ENCODE data around the gene ZNF726. TPM values are rescaled to one million over a fixed set of nuclear protein-coding genes. Genes with fewer than 3 reads are reported as not detected.

The ZNF726 gene
- total and polyA plus RNA-seq, 2 experiments from 2014 or later = 1.1 to 4.8 TPM

GRCh38 chr19:23908165-23908564 lies 6.5 kb upstream of the ZNF726 start:
- Histone ChIP-seq H3K4me1 (ENCODE audit: insufficient read depth) (no peaks in the 10 kb centered on the region), H3K36me3 (ENCODE audit: low read depth) (no peaks in the 10 kb centered on the region), H3K79me2 (ENCODE audit: insufficient read depth) (no peaks in the 10 kb centered on the region), H3K4me3 (no peak overlapping the region), H3F3A (ENCODE audit: insufficient read depth) (no peaks in the 10 kb centered on the region), H2AFZ (no peak overlapping the region), H3K4me2 (ENCODE audit: unreplicated experiment) (no peak overlapping the region), H3K9me2 (ENCODE audit: insufficient read depth) (no peaks in the 10 kb centered on the region), H3K27ac (no peak overlapping the region), H4K20me1 (ENCODE audit: insufficient read depth) (no peaks in the 10 kb centered on the region), H3K9me3 (ENCODE audit: low read depth) (no peaks in the 10 kb centered on the region), H3K9ac (no peak overlapping the region), H3K27me3 (replicated peaks; ENCODE audit: insufficient read depth) (no peaks in the 10 kb centered on the region)
- DNase-seq = no peak
- in situ Hi-C loops (cut with MboI) = no loop called here
- TF ChIP-seq EZH2 (IDR thresholded peaks at IDR 0.05; ENCODE audit: insufficient read depth, poor library complexity, severe bottlenecking) (no peak), EZH2phosphoT487 (IDR thresholded peaks at IDR 0.05; ENCODE audit: insufficient read depth, low read depth) (no peak)

DNA sequence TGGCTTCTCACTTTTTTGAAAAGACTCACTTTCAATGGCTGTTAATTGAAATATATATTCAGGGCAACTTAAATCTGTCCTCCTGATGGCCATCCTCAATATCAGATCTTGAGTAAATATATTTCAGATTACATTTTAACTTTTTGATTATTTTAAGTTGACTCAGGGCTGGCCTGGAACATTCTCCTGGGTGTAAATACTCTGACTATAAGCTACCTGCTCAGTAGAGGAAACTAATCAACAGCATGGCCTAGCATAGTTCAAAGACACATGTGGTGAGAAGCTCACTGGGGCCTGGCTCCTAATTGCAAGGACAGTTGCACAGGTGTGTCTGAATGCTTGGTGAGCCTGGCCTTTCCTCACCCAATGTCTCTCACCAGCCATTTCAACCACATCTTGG lies 5.5 kb upstream of the ZNF726 start:
- Histone ChIP-seq H3K4me3 (no peak overlapping the region), H3K27me3 (replicated peaks; ENCODE audit: insufficient read depth) (no peaks in the 10 kb centered on the region)
- in situ Hi-C loops (cut with MboI) = no loop called here

DNA sequence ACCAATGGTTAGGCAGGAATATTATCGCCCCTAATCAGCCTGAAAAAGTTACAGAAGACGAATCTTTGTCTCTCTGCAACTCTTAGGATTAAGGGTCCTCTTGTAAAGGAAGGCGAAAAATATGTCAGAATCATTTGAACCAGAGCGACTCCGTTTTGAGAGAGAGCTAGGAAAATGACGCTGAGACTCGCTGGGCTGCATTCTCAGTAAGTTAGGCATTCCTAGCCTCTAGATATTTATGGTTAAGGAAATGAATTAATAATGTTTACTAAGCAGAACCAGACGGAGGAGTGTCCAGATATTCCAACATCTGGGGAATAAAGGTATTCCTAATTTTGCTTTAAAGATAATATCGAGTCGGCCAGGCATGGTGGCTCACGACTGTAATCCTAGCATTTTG lies 755 bp upstream of the ZNF726 start:
- in situ Hi-C loops (cut with MboI) = no loop called here
- Histone ChIP-seq H3K9me3 (ENCODE audit: low read depth) (no peaks in the 10 kb centered on the region), H3K79me2 (ENCODE audit: insufficient read depth) (peaks cover 26% of the 10 kb centered on the region), H3K4me2 (ENCODE audit: unreplicated experiment) (peak overlapping the region; percentile 87), H3K4me1 (ENCODE audit: insufficient read depth) (no peaks in the 10 kb centered on the region), H3K27me3 (replicated peaks; ENCODE audit: insufficient read depth) (no peaks in the 10 kb centered on the region), H3K9me2 (ENCODE audit: insufficient read depth) (no peaks in the 10 kb centered on the region), H3K27ac (no peak overlapping the region), H4K20me1 (ENCODE audit: insufficient read depth) (no peaks in the 10 kb centered on the region), H3K4me3 (peak overlapping the region; percentile 93), H2AFZ (peak overlapping the region; percentile 99), H3F3A (ENCODE audit: insufficient read depth) (no peaks in the 10 kb centered on the region), H3K36me3 (ENCODE audit: low read depth) (no peaks in the 10 kb centered on the region), H3K9ac (peak overlapping the region; percentile 90)
- peak; percentile 23 for DNase-seq
- WGBS, 2 experiments (ENCODE audit: low coverage in 1 of 2, low lambda C conversion rate in 2 of 2, missing lambda C conversion rate in 2 of 2) = 22 to 24% methylated on average over 11 of the region's 11 CpGs
- TF ChIP-seq EZH2 (IDR thresholded peaks at IDR 0.05; ENCODE audit: insufficient read depth, poor library complexity, severe bottlenecking) = no peak
- no peak for TF ChIP-seq EZH2phosphoT487 (IDR thresholded peaks at IDR 0.05; ENCODE audit: insufficient read depth, low read depth)

More for the DNA sequence above, 5.5 kb upstream of the ZNF726 start:
- Histone ChIP-seq H3K79me2 (ENCODE audit: insufficient read depth) (no peaks in the 10 kb centered on the region), H3K4me1 (ENCODE audit: insufficient read depth) (no peaks in the 10 kb centered on the region), H2AFZ (no peak overlapping the region), H3K9me3 (ENCODE audit: low read depth) (no peaks in the 10 kb centered on the region), H3K9ac (no peak overlapping the region), H3K4me2 (ENCODE audit: unreplicated experiment) (no peak overlapping the region), H4K20me1 (ENCODE audit: insufficient read depth) (no peaks in the 10 kb centered on the region), H3K9me2 (ENCODE audit: insufficient read depth) (no peaks in the 10 kb centered on the region), H3K36me3 (ENCODE audit: low read depth) (no peaks in the 10 kb centered on the region), H3F3A (ENCODE audit: insufficient read depth) (no peaks in the 10 kb centered on the region), H3K27ac (no peak overlapping the region)
- TF ChIP-seq EZH2phosphoT487 (IDR thresholded peaks at IDR 0.05; ENCODE audit: insufficient read depth, low read depth) (no peak), EZH2 (IDR thresholded peaks at IDR 0.05; ENCODE audit: insufficient read depth, poor library complexity, severe bottlenecking) (no peak)
- no peak for DNase-seq

- no peaks in the 10 kb centered on the region for H3K4me1 ChIP-seq (ENCODE audit: insufficient read depth)
- H3K9me2 ChIP-seq (ENCODE audit: insufficient read depth) = no peaks in the 10 kb centered on the region
- peaks cover 26% of the 10 kb centered on the region for H3K79me2 ChIP-seq (ENCODE audit: insufficient read depth)
- H3F3A ChIP-seq (ENCODE audit: insufficient read depth) = no peaks in the 10 kb centered on the region
- in situ Hi-C loops (cut with MboI) = no loop called here
- no peaks in the 10 kb centered on the region for H3K36me3 ChIP-seq (ENCODE audit: low read depth)
- H4K20me1 ChIP-seq (ENCODE audit: insufficient read depth) = no peaks in the 10 kb centered on the region
- no peak overlapping the region for H2AFZ ChIP-seq
- no peak overlapping the region for H3K4me3 ChIP-seq
- H3K4me2 ChIP-seq (ENCODE audit: unreplicated experiment) = no peak overlapping the region
- H3K27ac ChIP-seq = no peak overlapping the region
- no peak overlapping the region for H3K9ac ChIP-seq
- TF ChIP-seq EZH2 (IDR thresholded peaks at IDR 0.05; ENCODE audit: insufficient read depth, poor library complexity, severe bottlenecking) (no peak), EZH2phosphoT487 (IDR thresholded peaks at IDR 0.05; ENCODE audit: insufficient read depth, low read depth) (no peak)
- DNase-seq = peak; percentile 51
- H3K9me3 ChIP-seq (ENCODE audit: low read depth) = no peaks in the 10 kb centered on the region
- no peaks in the 10 kb centered on the region for H3K27me3 ChIP-seq (replicated peaks; ENCODE audit: insufficient read depth)
These were observed 2.3 kb downstream of the ZNF726 start for GRCh38 chr19:23916991-23917390.

- Histone ChIP-seq H3K27me3 (replicated peaks; ENCODE audit: insufficient read depth) (no peaks in the 10 kb centered on the region), H3K27ac (no peak overlapping the region), H3K4me2 (ENCODE audit: unreplicated experiment) (no peak overlapping the region), H4K20me1 (ENCODE audit: insufficient read depth) (no peaks in the 10 kb centered on the region), H3K9me2 (ENCODE audit: insufficient read depth) (no peaks in the 10 kb centered on the region), H2AFZ (no peak overlapping the region), H3K4me3 (no peak overlapping the region), H3K9me3 (ENCODE audit: low read depth) (no peaks in the 10 kb centered on the region), H3K79me2 (ENCODE audit: insufficient read depth) (peaks cover 26% of the 10 kb centered on the region), H3K36me3 (ENCODE audit: low read depth) (0 out of 2 replicates have a peak, but pooled peaks cover 2% of the 10 kb centered on the region), H3F3A (ENCODE audit: insufficient read depth) (no peaks in the 10 kb centered on the region), H3K4me1 (ENCODE audit: insufficient read depth) (no peaks in the 10 kb centered on the region), H3K9ac (no peak overlapping the region)
- no peak for TF ChIP-seq EZH2 (IDR thresholded peaks at IDR 0.05; ENCODE audit: insufficient read depth, poor library complexity, severe bottlenecking)
- no peak for TF ChIP-seq EZH2phosphoT487 (IDR thresholded peaks at IDR 0.05; ENCODE audit: insufficient read depth, low read depth)
- no peak for DNase-seq
- in situ Hi-C loops (cut with MboI) = no loop called here
- WGBS, 2 experiments (ENCODE audit: low coverage in 1 of 2, low lambda C conversion rate in 2 of 2, missing lambda C conversion rate in 2 of 2) = 92 to 96% methylated on average over 5 of the region's 5 CpGs
These were observed 3.2 kb downstream of the ZNF726 start for GRCh38 chr19:23917856-23918255.
